IMR-90 (cell line): ENCODE results near the gene COA1. TPM values are rescaled to one million over a fixed set of nuclear protein-coding genes. Genes with fewer than 3 reads are reported as not detected.
"Not testable (repeated sequence)": the region's sequence is repeated elsewhere in the genome, so short reads cannot be mapped to it uniquely, and the experiment has no call there.

Source experiments
- ATAC-seq: fragments of 200-7000 bp; cut with Tn5 transposase; 2 replicates; pipeline ENCODE4 v1.9.1; 2020; ENCODE audit warnings: low read depth, mild to moderate bottlenecking, moderate library complexity
- BruUV-seq: library from RNA; stranded (reverse); fragments of 400-500 nt; replicated peaks from 2 replicates; lab custom pipeline; 2021; lab: Mats Ljungman, UMichigan
- CTCF ChIA-PET: fragments of 300-600 bp; formaldehyde crosslinking; extraction: SDS; loops from one replicate; lab custom pipeline; 2021; ENCODE audit warnings: antibody characterized with exemption; lab: Yijun Ruan, JAX
- POLR2A ChIA-PET: fragments of 300-600 bp; sonication (Branson Sonifier 250); formaldehyde crosslinking; loops from one replicate; lab custom pipeline; 2022; ENCODE audit warnings: antibody characterized with exemption; ENCODE audit not compliant: unreplicated experiment; lab: Charles Lee
- DNase-seq: peaks from one replicate; pipeline ENCODE4 v3.0.0; 2013
- H2AFZ ChIP-seq: replicated peaks from 2 replicates; pipeline ENCODE3; 2013; ENCODE audit warnings: low read length, mild to moderate bottlenecking; ENCODE audit not compliant: poor library complexity
- H2AK5ac ChIP-seq: 2 replicates; pipeline ENCODE4 v1.6.1; 2013; ENCODE audit warnings: low read depth, low read length, inconsistent platforms
- H2AK9ac ChIP-seq: replicated peaks from 2 replicates; pipeline ENCODE3; 2013; ENCODE audit warnings: mild to moderate bottlenecking, low read depth, low read length, moderate library complexity; ENCODE audit not compliant: poor library complexity
- H2BK120ac ChIP-seq: 2 replicates; pipeline ENCODE4 v1.6.1; 2013; ENCODE audit warnings: low read depth, low read length, inconsistent platforms
- H2BK15ac ChIP-seq: 3 replicates; pipeline ENCODE4 v1.6.1; 2013; ENCODE audit warnings: low read depth, low read length, inconsistent platforms
- H2BK20ac ChIP-seq: 2 replicates; pipeline ENCODE4 v1.6.1; 2013; ENCODE audit warnings: low read depth, mild to moderate bottlenecking, inconsistent platforms, low read length, moderate library complexity
- H2BK5ac ChIP-seq: 2 replicates; pipeline ENCODE4 v1.6.1; 2013; ENCODE audit warnings: mild to moderate bottlenecking, low read depth, low read length, inconsistent platforms; ENCODE audit not compliant: poor library complexity, severe bottlenecking
- H3K14ac ChIP-seq: replicated peaks from 2 replicates; pipeline ENCODE4 v1.6.1; 2013; ENCODE audit warnings: low read depth, low read length, inconsistent platforms
- H3K18ac ChIP-seq: 2 replicates; pipeline ENCODE4 v1.6.1; 2013; ENCODE audit warnings: low read depth, low read length, control low read depth
- H3K23ac ChIP-seq: 2 replicates; pipeline ENCODE4 v1.6.1; 2013; ENCODE audit warnings: low read depth, low read length, inconsistent platforms
- H3K27ac ChIP-seq: 2 replicates; pipeline ENCODE4 v1.5.1; 2013; ENCODE audit warnings: mild to moderate bottlenecking, control low read depth, low read length; ENCODE audit not compliant: insufficient read depth
- H3K27me3 ChIP-seq: 2 replicates; pipeline ENCODE4 v1.6.1; 2013; ENCODE audit warnings: low read length; ENCODE audit not compliant: control insufficient read depth, insufficient read depth
- H3K36me3 ChIP-seq: 2 replicates; pipeline ENCODE4 v1.6.1; 2013; ENCODE audit warnings: low read length, mixed read lengths; ENCODE audit not compliant: control insufficient read depth, insufficient read depth
- H3K4ac ChIP-seq: 2 replicates; pipeline ENCODE4 v1.6.1; 2013; ENCODE audit warnings: low read depth, low read length, inconsistent platforms
- H3K4me1 ChIP-seq: 2 replicates; pipeline ENCODE4 v1.6.1; 2013; ENCODE audit warnings: low read length, mixed read lengths; ENCODE audit not compliant: control insufficient read depth, insufficient read depth
- H3K4me2 ChIP-seq: 2 replicates; pipeline ENCODE4 v1.6.1; 2013; ENCODE audit warnings: low read depth, mild to moderate bottlenecking, control low read depth, low read length, moderate library complexity
- H3K4me3 ChIP-seq: 2 replicates; pipeline ENCODE4 v1.5.1; 2013; ENCODE audit warnings: low read depth, mild to moderate bottlenecking, control low read depth, low read length, moderate library complexity; ENCODE audit not compliant: insufficient read depth
- H3K56ac ChIP-seq: 2 replicates; pipeline ENCODE4 v1.6.1; 2013; ENCODE audit warnings: low read length, inconsistent platforms; ENCODE audit not compliant: insufficient read depth; ENCODE audit errors: extremely low read depth
- H3K79me1 ChIP-seq, 2 experiments: 2 replicates each; pipeline ENCODE4 v1.6.1; 2013; ENCODE audit warnings: low read length in 2 of 2, inconsistent platforms in 1 of 2, low read depth in 1 of 2
- H3K9ac ChIP-seq: 2 replicates; pipeline ENCODE4 v1.6.1; 2013; ENCODE audit warnings: low read depth, low read length, control low read depth
- H3K9me1 ChIP-seq: 2 replicates; pipeline ENCODE4 v1.6.1; 2013; ENCODE audit warnings: low read length, inconsistent platforms; ENCODE audit not compliant: insufficient read depth
- H3K9me3 ChIP-seq: 2 replicates; pipeline ENCODE4 v1.6.1; 2013; ENCODE audit warnings: low read length; ENCODE audit not compliant: control insufficient read depth, insufficient read depth
- H4K20me1 ChIP-seq: 2 replicates; pipeline ENCODE4 v1.6.1; 2013; ENCODE audit warnings: low read length, inconsistent platforms; ENCODE audit not compliant: insufficient read depth
- H4K5ac ChIP-seq: 2 replicates; pipeline ENCODE4 v1.6.1; 2013; ENCODE audit warnings: mild to moderate bottlenecking, low read depth, low read length, control low read depth
- H4K8ac ChIP-seq, 2 experiments: 2 replicates each; pipeline ENCODE4 v1.6.1; 2013; ENCODE audit warnings: low read depth in 2 of 2, low read length in 2 of 2, control low read depth in 1 of 2, inconsistent platforms in 1 of 2
- H4K91ac ChIP-seq: 2 replicates; pipeline ENCODE4 v1.6.1; 2013; ENCODE audit warnings: low read depth, low read length, inconsistent platforms; ENCODE audit not compliant: insufficient read depth
- MXI1 ChIP-seq: IDR thresholded peaks from 2 replicates; pipeline ENCODE4 v1.6.1; 2012; ENCODE audit warnings: low read depth, mild to moderate bottlenecking, low read length, moderate library complexity, borderline replicate concordance
- NFE2L2 ChIP-seq: fragments of 150-350 bp; IDR thresholded peaks from 2 replicates; pipeline ENCODE4 v1.6.1; 2016; ENCODE audit warnings: low read depth, mild to moderate bottlenecking, low read length
- RAD21 ChIP-seq: IDR thresholded peaks from 2 replicates; pipeline ENCODE4 v1.6.1; 2012; ENCODE audit warnings: low read length, improper control_type of control experiment
- WGBS, 2 experiments: methylation state at CpG; one replicate each; pipeline versions ENCODE4 v1.1.5 to v1.1.7; 2013; ENCODE audit warnings: missing lambda C conversion rate in 2 of 2; ENCODE audit not compliant: insufficient read length in 1 of 2; ENCODE audit errors: extremely low coverage in 2 of 2; 5-methylcytosine and 5-hydroxymethylcytosine counted together
- dilution Hi-C: fragments of 300-500 bp; cut with HindIII; formaldehyde crosslinking; loops from one replicate; pipeline ENCODE4 v1.14.3; 2018; ENCODE audit warnings: low sequenced_read_pairs; ENCODE audit not compliant: unreplicated experiment
- in situ Hi-C: fragments of 300-500 bp; cut with MboI; formaldehyde crosslinking; loops from 3 replicates; pipeline ENCODE4 v1.14.3; 2019; ENCODE audit warnings: low sequenced_read_pairs, inconsistent platforms, mixed read lengths
- intact Hi-C: fragments of 100-400 bp; cut with micrococcal nuclease; formaldehyde crosslinking; loops from 2 replicates; pipeline ENCODE4 v1.10.0; 2022
- polyA plus RNA-seq, 3 experiments: library from polyadenylated mRNA; depleted of rRNA; stranded (reverse); fragments of >200 nt; gene quantifications; 2 replicates each; pipeline ENCODE4 v1.2.3, GENCODE V29; 2012; ENCODE audit warnings: low replicate concordance in 1 of 3
- total RNA-seq: library from RNA; depleted of rRNA; stranded (reverse); fragments of >200 nt; gene quantifications from 2 replicates; pipeline ENCODE4 v1.2.3, GENCODE V29; 2012

COA1 gene
- total and polyA plus RNA-seq, 2 of the 4 experiments (the other 2 are of a cell fraction), result 34.2 to 59.5 TPM

DNA sequence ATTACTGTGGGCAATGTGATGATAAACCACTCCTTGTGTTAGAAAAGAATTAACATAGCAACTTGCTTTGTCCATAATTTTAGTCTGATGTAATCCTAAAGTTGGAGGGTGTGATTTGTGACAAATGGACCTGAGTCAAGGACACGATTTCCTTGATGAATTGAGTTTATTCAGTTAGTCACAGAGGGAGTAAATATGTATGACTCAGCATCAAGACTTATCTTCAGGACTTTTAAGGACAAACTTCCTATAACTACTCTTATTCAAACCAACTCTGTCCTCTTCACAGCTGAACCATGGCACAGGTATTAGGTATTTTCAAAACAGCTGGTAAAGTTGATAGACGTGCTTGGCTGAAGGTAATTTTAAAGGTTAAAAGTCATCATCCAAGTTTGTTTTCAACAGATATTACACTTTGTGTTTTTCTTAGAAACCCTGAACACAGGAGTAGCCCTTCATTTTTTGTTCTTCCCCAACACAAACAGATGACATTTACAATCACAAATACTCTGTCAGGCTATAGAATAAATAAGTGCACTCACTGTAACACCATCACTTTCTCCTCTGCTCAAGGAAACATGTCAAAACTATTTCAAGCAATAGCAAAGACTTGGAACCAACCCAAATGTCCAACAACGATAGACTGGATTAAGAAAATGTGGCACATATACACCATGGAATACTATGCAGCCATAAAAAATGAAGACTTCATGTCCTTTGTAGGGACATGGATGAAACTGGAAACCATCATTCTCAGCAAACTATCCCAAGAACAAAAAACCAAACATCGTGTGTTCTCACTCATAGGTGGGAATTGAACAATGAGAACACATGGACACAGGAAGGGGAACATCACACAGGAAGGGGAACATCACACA lies 54.5 kb downstream of the COA1 start (continued):
- no peak for TF ChIP-seq MXI1
- no peak for TF ChIP-seq RAD21
- TF ChIP-seq NFE2L2, result peak; percentile 83

GRCh38 chr7:43673243-43673976 lies 55.9 kb downstream of the COA1 start:
- H3K9me3 ChIP-seq, H2AK9ac ChIP-seq, H3K27me3 ChIP-seq, H3K9me1 ChIP-seq, intact Hi-C loops, DNase-seq, H3K4me2 ChIP-seq, H3K4me3 ChIP-seq, H2AFZ ChIP-seq, H3K56ac ChIP-seq, H3K4me1 ChIP-seq, H3K14ac ChIP-seq, in situ Hi-C loops, H4K20me1 ChIP-seq, dilution Hi-C loops, BruUV-seq, H3K23ac ChIP-seq, ATAC-seq, H3K36me3 ChIP-seq, H3K9ac ChIP-seq, POLR2A ChIA-PET: not testable (repeated sequence)
- H3K79me1 ChIP-seq, result peaks cover 14 to 42% of the 10 kb centered on the region in 2 experiments
- peak overlapping the region; percentile 23; the same call in 1 of the 2 replicates for H4K91ac ChIP-seq
- CTCF ChIA-PET, result interaction anchor here (0.9 kb wide), 1 partner anchor 27 kb away, joined by 3 read pairs; no protein-coding TSS in a partner anchor
- no CpG with 5 or more reads among the region's 5 CpGs for WGBS, 2 experiments
- peak overlapping the region; percentile 80 for H2BK5ac ChIP-seq
- peak overlapping the region; percentile 97; the same call in 2 of the 3 replicates for H2BK15ac ChIP-seq
- H4K5ac ChIP-seq, result peak overlapping the region; percentile 80; the same call in 1 of the 2 replicates
- H2AK5ac ChIP-seq, result peak overlapping the region; percentile 51; the same call in 1 of the 2 replicates
- H2BK120ac ChIP-seq, result peak overlapping the region; percentile 59; the same call in 1 of the 2 replicates
- H4K8ac ChIP-seq, result peak overlapping the region; percentile 13 to 71; a peak in 3 of 4 replicates
- peak overlapping the region; percentile 92; the same call in 1 of the 2 replicates for H3K18ac ChIP-seq
- H2BK20ac ChIP-seq, result peak overlapping the region; percentile 60; the same call in 1 of the 2 replicates
- peak overlapping the region; percentile 64; the same call in 1 of the 2 replicates for H3K4ac ChIP-seq
- peak overlapping the region; percentile 31; the same call in 1 of the 2 replicates for H3K27ac ChIP-seq
